HG02798 (cell line): ENCODE results near the gene VEGFD.

Source experiments
- ATAC-seq: cut with Tn5 transposase; IDR thresholded peaks from one replicate; pipeline ENCODE4 v1.9.1; 2021; ENCODE audit warnings: mild to moderate bottlenecking; ENCODE audit not compliant: unreplicated experiment, poor library complexity

The VEGFD gene, protein sequence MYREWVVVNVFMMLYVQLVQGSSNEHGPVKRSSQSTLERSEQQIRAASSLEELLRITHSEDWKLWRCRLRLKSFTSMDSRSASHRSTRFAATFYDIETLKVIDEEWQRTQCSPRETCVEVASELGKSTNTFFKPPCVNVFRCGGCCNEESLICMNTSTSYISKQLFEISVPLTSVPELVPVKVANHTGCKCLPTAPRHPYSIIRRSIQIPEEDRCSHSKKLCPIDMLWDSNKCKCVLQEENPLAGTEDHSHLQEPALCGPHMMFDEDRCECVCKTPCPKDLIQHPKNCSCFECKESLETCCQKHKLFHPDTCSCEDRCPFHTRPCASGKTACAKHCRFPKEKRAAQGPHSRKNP

DNA sequence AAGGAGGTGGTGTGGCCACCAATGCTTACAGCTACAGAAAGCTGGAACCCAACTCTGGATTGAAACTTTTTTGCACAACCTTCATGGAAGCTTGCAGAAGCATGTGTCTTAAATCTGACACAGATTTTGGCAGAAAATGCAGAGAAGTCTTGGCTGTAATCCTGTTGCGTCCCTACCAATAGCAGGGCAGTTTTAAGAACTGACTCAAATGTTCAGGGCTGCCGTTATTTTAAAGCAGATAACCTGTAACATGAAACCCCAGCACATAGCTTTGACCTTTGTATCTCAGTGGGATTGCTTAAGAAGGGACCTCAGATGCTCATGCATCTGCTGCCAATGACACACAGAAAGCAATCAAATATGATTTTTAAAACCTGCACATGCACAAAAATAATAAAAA lies at the start of gene VEGFD:
VEGFD (minus strand) TSS at position 110 of the 400 bp plus-strand sequence. CDS start 467 bp downstream, outside the sequence.
- ATAC-seq, result no peak

DNA sequence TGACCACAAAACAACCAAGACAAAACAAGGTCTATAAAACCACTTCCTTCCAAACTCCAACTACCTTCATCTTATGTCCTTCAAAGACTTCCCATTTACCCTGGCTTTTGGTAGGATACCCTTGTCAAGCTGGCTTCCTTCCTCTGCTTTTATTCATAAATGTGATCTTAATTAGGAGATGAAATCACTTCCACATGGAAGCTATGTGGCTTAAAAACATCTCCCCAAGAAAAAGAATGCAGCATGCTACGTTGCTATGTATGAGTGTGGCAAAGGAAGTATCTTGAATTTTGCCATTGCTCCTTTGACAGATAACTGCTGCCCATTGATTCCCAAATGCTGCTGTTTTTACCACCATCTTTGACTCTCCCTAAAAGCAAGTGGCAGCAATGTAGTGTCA lies 46.4 kb upstream of the VEGFD start:
- no peak for ATAC-seq

DNA sequence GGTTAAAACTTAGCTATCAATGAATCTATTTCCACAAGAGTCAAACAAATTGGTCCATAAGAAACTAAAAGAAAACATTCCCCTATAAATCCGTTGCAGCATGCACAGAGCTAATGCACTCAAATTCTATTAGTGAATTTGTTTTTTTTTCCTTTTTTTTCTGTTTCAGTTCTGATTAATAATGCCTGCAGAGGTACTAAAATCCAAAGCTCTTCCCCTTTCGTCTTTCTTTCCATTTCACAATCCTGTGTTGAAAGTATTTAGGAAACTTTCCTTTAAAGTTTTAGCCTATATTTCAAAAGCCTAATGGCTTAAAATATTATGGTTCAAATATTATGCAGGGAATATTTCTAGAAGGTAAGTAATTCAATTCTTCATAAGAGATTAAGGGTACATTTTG lies 45.9 kb upstream of the VEGFD start:
- no peak for ATAC-seq

DNA sequence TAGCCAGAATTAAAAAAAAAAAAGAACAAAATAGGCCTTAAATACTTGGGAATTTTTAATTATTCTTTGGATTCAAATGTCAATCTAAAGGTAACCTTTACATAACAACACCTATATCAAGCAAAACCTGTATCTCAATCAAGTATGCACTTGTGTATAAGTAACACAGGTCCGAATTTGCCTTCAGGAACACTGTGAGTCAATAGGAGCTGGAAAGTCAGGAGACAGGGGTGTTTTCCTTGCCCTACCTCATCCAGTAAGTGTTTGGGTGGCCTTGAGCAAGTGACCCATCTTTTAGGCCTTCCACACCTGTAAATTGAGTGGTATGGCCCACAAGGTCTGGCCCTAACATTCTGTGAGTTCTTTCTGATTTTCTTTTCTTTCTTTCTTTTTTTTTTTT lies 40.8 kb upstream of the VEGFD start:
- ATAC-seq, result no peak

DNA sequence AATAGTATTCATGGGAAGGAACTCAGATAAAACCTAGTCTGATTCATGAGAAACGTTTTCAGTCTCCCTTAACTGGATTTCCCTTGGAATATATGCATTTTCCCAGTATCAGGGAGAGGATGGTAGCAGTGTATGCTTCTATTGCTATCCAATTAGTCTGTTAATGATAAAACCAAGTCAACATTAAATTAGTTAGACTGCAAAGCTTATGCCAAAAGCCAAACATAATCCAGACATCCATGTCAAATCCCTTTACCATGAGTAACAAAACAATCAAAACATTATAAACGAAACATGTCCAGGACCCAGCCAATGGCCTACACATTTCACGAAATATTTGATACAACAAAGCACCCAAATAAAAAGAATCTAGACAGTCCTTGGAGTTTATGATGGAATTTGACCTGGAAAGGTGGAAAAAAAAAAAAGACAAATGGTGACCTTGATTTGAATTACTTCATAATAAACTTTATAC lies 34.5 kb upstream of the VEGFD start:
- ATAC-seq, result no peak

DNA sequence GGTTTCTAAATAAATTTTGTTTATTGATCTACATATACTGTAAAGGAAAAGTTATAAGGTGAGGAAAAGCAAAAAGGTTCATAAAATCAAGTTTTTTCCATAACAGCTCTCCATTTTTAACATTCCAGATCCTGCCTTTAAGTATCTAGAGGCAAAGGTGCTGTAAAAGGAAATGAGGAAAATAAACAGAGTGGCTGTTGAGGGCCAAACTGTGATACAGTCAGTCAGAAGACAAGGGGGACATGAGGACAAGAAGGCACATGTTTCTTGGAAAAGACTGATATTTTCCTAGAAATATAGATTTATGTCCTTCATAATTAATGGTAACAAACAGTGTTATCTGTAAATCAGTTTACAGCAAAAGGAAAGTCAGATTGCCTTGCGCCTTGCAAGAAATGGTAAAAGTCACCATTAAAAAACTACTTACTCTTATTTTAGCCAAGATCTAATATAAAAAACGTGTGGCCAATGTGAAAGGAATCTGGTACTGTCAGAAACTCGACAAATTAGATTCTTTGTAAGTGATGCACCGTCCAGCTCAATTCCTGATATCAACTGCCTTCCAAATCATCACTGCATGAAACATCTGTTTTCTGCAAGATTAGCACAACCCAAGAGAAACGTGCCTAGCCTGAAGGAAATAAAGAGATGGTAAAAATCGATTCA lies 34.0 kb upstream of the VEGFD start:
- ATAC-seq, result no peak

DNA sequence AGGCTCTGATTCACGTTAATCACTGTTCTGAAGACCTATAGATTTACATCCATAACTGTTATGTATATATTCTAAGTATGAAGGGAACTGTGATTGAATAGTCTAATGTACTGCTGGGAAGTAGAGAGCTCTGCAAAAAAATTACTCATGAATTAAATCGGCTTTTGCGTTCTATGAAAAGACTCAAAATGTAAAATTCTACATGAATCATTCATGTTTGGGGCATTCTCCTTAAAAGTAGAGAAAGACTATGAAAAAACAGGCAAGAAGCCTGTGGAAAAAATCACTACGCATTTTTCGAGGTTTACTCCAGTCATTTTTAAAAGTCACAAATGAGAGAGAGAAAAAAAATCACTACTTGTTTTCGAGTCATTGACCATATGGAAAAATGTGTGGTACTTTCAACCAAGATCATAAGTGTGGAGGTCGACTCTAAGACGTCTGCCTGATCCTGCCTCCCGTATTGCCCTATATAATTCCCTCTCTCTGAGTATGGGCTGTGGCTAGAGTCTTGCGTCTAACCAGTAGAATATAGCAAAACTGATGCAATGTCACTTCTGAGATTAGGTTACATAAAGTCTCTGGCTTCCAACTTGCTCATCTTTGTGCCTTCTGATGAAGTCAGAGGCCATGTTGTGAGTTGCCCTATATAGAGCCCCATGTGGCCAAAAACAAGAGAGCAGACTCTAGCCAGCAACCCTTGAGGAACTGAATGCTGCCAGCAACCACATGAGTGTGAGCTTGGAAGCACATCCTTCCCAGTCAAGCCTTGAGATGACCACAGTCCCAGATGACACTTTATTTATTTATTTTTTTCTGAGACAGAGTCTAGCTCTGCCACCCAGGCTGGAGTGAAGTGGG lies 32.1 kb upstream of the VEGFD start:
- ATAC-seq, result no peak

DNA sequence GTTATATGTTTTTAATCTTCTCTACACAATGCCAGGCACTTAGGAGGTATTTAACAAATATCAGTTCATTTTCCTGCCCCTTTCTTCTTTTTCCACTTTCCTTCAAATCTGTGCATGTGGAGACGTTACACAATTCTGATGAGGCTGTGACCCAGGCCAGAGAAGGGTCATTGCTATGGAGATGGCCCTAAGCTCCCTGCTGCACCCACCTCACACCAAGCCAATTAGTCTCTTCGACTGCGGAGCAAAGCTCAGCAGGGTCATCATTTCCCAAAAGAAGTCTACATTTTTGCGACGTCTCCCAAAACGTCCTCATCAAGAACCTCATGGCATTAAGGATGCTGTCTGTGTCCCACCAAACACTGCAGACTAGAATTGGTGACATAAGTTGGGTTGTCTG lies 28.9 kb upstream of the VEGFD start:
- no peak for ATAC-seq

DNA sequence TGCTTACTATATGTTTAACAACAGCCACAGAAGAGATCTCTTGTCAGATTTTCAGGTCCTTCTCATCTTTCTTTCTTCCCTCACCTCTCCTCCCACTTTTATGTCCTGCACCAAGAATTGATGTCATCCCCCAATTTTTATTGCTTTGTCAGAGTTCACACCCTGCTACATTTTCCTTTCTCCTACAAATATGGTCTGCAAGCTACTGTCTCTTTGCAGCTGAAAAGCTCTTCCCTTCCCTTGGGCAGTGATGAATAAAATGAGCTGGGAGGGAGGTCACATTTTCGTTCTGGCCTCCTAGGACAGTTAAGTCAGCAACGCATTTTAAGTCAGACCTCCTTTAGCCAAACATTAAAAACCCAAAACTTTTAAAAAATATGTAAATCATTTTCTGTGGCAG lies 26.7 kb upstream of the VEGFD start:
- no peak for ATAC-seq

DNA sequence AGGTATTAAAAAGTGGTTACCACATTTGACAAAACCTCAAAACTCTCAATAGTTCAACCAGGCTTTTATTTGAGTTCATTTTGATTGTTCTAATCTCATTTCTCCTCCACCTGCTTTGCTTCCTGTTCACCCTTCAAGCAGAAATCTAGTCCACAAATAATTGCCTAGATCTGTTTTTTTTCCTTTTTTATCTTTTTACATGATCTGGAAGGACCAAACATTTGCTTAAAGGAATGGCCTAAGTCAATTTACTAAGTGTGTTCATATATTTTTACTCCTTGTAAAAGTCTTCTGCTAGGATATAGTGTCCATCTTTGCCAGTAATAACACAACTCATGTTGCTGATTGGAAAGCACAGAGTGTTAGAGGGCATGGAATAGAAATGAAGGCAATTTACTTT lies 26.2 kb upstream of the VEGFD start:
- ATAC-seq, result no peak

DNA sequence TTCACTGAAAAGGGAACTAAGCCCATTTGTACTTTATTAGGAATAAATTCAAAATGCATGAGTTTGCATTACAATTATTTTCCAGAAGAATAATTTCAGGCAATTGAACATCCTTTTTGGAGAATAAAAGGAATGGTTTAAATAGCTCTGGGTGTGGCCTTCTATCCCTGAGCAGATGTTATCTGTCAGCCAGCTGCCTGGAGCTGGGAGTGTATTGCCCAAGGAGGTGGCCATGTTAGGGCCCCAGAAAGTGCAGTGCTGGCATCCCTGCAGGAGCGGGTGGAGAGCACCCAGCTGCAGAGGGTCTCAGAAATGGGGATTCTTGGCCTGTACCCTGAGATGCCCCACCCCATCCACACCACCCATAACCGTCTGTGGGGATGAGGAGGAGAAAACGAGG lies 21.6 kb upstream of the VEGFD start:
- ATAC-seq, result no peak

DNA sequence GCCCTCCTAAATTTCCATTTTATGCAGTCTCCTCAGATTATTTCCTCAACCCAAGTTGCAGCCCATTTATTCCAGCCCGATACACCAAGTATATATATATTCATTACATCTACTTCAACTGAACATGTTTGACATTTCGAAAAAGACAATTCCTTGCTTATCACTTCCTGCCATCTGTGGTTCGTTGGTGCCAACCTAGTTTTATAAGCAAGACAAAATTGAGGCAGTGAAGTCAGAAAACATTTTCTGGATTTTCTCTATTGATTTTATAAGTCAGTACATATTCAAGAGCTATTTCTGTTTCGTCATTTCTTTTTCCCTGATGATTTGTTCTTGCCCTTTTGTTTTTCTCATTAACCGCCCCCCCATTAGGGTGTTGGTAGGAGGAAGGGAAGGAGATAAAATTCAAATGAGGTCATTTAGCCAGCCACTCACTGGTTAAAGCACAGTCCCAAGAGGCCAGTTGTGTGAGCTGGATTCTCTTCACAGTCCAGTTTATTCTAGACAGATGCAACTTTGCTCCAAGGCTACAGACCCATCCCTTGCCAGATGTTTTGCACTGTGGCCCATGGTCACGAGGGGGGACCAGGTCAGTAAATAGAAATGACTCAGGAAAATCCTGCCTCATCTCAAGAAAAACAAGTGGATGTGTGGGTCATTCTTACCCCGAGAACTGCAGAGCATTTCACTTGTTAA lies 20.3 kb upstream of the VEGFD start:
- no peak for ATAC-seq

DNA sequence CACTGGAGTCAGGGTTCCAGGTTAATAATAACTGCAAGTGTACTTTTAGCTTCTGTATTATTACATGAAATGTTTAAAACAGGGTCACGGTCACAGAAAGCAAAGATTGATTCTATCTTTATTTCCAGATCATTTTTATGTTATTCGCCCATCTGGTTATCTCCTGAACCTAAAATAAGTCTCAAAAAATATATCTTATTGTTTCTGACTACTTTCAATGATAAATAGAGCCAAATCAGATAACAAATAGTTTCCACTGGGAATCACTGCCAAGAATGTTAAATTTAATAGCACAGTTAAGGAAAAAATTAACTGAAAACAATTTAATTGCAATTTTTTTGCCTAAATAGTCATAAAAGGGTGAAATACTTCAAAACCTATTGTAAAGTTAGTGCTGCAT lies 17.2 kb upstream of the VEGFD start:
- ATAC-seq, result no peak

DNA sequence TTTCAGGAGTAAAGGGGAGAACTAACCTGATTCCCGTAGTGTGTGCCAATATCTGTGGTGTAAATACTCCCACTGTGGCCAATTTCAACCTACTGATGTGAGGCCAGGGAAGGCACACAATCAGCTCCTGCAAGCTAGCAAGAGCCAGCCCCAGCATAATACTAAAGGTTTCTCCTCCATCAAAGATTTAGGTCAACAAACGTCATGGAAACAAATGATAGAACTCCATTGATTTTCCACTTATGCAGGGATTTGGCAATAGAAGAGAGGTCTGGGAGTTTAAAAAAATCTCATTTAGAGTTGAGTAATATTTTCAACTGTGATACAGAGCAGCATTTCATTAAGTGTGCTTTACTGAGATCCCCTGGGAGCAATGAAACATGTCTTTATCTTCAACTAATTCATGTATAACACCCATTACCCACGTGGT lies 15.8 kb upstream of the VEGFD start:
- no peak for ATAC-seq

DNA sequence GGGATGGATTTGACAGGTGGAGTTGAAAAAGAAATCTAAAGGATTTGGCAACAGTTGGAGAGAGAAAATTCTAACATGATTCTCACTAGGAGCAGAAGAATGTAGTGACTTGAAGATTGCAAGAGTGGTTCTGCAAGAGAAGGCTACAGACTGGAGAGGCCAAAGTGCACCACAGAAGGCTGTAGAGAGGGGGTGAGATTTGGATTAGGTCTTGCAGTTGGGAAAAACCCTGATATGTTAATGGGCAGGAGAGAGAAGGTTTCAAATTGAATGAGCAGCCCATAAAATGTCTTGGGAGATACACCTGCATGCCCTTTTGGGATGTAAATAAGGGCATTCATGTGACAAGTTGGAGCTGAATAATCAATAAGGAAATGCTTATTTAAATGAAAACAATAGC lies 14.7 kb upstream of the VEGFD start:
- peak; percentile 61 for ATAC-seq

DNA sequence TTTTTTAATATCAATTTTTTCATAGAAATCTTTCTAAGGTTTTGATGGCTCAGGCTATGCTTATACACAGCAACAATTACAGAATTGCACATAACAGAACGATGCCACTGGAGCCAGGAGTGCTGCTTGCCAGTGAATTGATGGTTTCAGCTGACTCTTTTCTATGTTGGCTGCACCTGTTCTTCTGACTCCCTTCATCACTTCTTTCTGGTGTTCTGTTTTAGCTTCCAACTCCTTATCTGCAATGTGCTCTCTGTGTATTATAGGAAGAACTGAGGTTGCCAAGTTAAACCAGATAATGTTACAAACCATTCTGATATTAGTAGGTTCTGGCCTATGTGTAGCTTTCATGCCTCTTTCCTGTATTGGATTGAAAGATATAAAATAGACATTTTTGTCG lies 11.6 kb upstream of the VEGFD start:
- no peak for ATAC-seq

DNA sequence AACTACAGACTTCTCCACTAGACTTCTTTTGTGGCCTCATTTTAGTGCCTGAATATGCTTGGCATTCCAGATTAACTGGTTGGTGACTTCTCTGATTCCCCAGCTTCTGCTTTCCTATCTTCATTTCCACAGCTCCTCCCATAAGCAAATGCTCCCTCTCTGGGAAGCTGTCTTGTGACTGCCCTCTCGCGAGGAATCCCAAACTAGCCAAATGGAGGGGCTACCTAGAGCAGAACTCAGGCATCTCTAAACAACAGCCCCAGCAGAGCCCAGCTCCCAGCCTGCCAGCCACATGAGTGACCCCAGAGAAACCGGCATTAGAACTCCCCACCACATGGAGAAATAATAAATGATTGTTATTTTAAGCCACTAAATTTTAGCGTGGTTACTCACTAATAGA lies 7.6 kb upstream of the VEGFD start:
- ATAC-seq, result no peak

DNA sequence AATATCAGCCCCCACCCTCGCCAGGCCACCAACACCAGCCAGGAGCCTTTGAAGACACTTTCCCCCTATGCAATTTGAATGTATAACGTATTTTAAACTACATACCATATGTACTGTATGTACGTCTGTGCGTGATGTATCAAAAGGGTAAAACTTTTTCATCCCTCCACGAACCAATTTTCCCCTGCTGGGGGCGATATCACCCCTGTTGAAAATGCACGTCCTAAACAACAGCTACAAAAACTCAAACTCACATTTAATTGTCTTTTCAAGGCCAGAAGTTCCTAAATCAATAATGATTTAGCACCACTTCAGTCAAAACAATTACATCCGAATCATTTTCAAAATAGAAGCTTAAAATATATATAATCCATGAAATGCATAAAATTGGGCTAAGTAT lies 1.4 kb downstream of the VEGFD start:
- no peak for ATAC-seq

DNA sequence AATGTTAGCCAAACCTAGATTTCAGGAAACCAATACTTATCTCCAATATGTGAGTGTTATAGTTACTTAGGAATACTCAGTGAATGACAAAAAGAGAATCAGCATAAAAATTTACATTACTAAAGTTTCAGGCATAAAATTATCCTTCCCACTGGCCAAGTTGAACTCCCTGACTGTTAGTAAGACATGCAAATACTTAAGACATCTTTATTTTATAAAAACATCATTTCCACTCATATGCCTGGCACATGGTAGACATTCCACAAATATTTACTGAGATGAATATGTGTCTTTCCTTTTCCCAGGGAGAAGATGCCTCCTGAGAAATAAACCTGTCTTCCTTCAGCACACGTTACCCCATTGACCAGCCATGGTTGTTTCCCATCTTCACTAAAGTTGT lies 7.3 kb downstream of the VEGFD start:
- no peak for ATAC-seq

DNA sequence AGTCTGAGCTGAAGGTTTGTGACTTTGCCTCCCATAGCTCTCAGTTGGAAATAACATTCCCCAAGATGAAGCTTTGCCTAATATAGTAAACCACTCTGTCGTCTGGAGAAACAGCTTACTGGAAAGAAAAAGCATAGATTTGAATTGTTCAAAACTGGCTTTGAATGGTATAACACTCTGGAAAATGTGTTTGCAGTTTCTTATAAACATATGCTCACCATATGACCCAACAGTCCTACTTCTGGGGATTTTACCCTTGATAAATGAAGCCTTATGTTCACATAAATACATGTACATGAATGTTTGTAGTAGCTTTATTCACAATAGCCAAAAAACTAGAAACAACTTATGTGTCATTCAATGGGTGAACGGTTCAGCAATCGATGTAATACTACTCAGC lies 10.2 kb downstream of the VEGFD start:
- ATAC-seq, result no peak
